K562 (cell line): Measurements from ENCODE around the gene AACS. TPM values are rescaled to one million over a fixed set of nuclear protein-coding genes. Genes with fewer than 3 reads are reported as not detected.

Experiments
- ATAC-seq: fragments of 200-7000 bp; cut with Tn5 transposase; 3 replicates; pipeline ENCODE4 v1.9.1; 2020; ENCODE audit warnings: moderate library complexity
- BruUV-seq: library from RNA; stranded (reverse); fragments of 400-500 nt; replicated peaks from 2 replicates; lab custom pipeline; 2021; lab: Mats Ljungman, UMichigan
- CTCF ChIA-PET: fragments of 300-600 bp; formaldehyde crosslinking; extraction: SDS; loops from one replicate; lab custom pipeline; 2021; ENCODE audit warnings: low intra/inter-chr PET ratio; lab: Yijun Ruan, JAX
- POLR2A ChIA-PET: fragments of 300-600, 350-650 bp; sonication (Branson Sonifier 250); formaldehyde crosslinking; extraction: SDS; loops from one replicate; lab custom pipeline; 2021; ENCODE audit warnings: antibody characterized with exemption, inconsistent platforms; lab: Yijun Ruan, JAX
- DNase-seq, 4 experiments: peaks; one replicate each; pipeline versions ENCODE4 v3.0.0 to v3.0.0-alpha.2; 2011 to 2018; ENCODE audit warnings: low spot score in 3 of 4, mixed read lengths in 3 of 4; ENCODE audit errors: extremely low read depth in 1 of 4
- FAIRE-seq: peaks from 2 replicates; lab custom pipeline; 2011; peaks lifted over from hg19 to GRCh38; lab: Jason Lieb, UNC
- H2AFZ ChIP-seq: 2 replicates; pipeline ENCODE4 v1.6.0; 2011; ENCODE audit warnings: low read depth, low read length, control low read depth, inconsistent platforms
- H3K27ac ChIP-seq: fragments of 200-600 bp; 3 replicates; pipeline ENCODE4 v1.8.0; 2011; ENCODE audit warnings: low read depth, mild to moderate bottlenecking, control low read depth, inconsistent platforms, low read length, moderate library complexity, mixed read lengths; ENCODE audit errors: extremely low read depth
- H3K27me3 ChIP-seq, 2 experiments: fragments of 300-600 bp in 1 of 2; 2 replicates in 1 of 2; 3 replicates in 1 of 2; pipeline versions ENCODE4 v1.6.0 to v1.8.0; 2011; ENCODE audit warnings: inconsistent platforms in 2 of 2, low read length in 2 of 2, mild to moderate bottlenecking in 1 of 2, mixed read lengths in 1 of 2, moderate library complexity in 1 of 2; ENCODE audit not compliant: control insufficient read depth in 2 of 2, insufficient read depth in 2 of 2
- H3K36me3 ChIP-seq: fragments of 300-600 bp; 3 replicates; pipeline ENCODE4 v1.8.0; 2011; ENCODE audit warnings: mild to moderate bottlenecking, low read length, inconsistent platforms; ENCODE audit not compliant: control insufficient read depth, insufficient read depth
- H3K4me1 ChIP-seq, 2 experiments: fragments of 200-600 bp in 1 of 2; replicated peaks in 1 of 2; 2 replicates in 1 of 2; 3 replicates in 1 of 2; pipeline versions ENCODE4 v1.5.1 to v1.8.0; 2011; ENCODE audit warnings: inconsistent platforms in 2 of 2, low read length in 2 of 2, mild to moderate bottlenecking in 1 of 2, mixed read lengths in 1 of 2, moderate library complexity in 1 of 2; ENCODE audit not compliant: control insufficient read depth in 2 of 2, insufficient read depth in 2 of 2
- H3K4me2 ChIP-seq: 2 replicates; pipeline ENCODE4 v1.6.1; 2011; ENCODE audit warnings: low read length, control low read depth, inconsistent platforms, mixed read lengths; ENCODE audit not compliant: insufficient read depth
- H3K4me3 ChIP-seq: fragments of 200-600 bp; sonication (generic), shearing (Covaris generic); 2 replicates; pipeline ENCODE4 v1.5.1; 2016; ENCODE audit warnings: control low read depth, inconsistent platforms
- H3K79me2 ChIP-seq: fragments of 200-600 bp; 3 replicates; pipeline ENCODE4 v1.8.0; 2011; ENCODE audit warnings: low read length, inconsistent platforms; ENCODE audit not compliant: control insufficient read depth, insufficient read depth
- H3K9ac ChIP-seq, 2 experiments: 2 replicates each; pipeline versions ENCODE4 v1.6.0 to v1.6.1; 2011; ENCODE audit warnings: low read depth in 2 of 2, low read length in 2 of 2, control low read depth in 1 of 2, inconsistent platforms in 1 of 2, mild to moderate bottlenecking in 1 of 2, mixed read lengths in 1 of 2; ENCODE audit not compliant: insufficient read depth in 1 of 2
- H3K9me1 ChIP-seq: one replicate; pipeline ENCODE4 v1.6.0; 2011; ENCODE audit warnings: inconsistent platforms, mild to moderate bottlenecking, low read length, moderate library complexity; ENCODE audit not compliant: control insufficient read depth, insufficient read depth
- H3K9me3 ChIP-seq: replicated peaks from 2 replicates; pipeline ENCODE4 v1.5.1; 2011; ENCODE audit warnings: low read depth, low read length, inconsistent platforms; ENCODE audit not compliant: control insufficient read depth, insufficient read depth
- H4K20me1 ChIP-seq: replicated peaks from 2 replicates; pipeline ENCODE4 v1.6.1; 2011; ENCODE audit warnings: low read length, inconsistent platforms, mixed read lengths; ENCODE audit not compliant: control insufficient read depth, insufficient read depth
- KDM2B ChIP-seq: fragments of 250-450 bp; sonication (Bioruptor Pico); IDR thresholded peaks from 2 replicates; pipeline ENCODE4 v1.8.0; 2021; ENCODE audit warnings: mild to moderate bottlenecking, moderate library complexity
- OTX1 ChIP-seq: fragments of 450-650 bp; formaldehyde crosslinking; IDR thresholded peaks from 2 replicates; pipeline ENCODE4 v1.4.0; 2022; ENCODE audit warnings: mild to moderate bottlenecking
- RAD51 ChIP-seq: fragments of 450-650 bp; IDR thresholded peaks from 2 replicates; pipeline ENCODE4 v1.7.1; 2016; ENCODE audit warnings: low read depth, mild to moderate bottlenecking, borderline replicate concordance
- RBM22 ChIP-seq: fragments of 200-400 bp; formaldehyde crosslinking; IDR thresholded peaks from 2 replicates; pipeline ENCODE4 v1.6.1; 2018; ENCODE audit warnings: low read length, low read depth; ENCODE audit not compliant: poor library complexity, severe bottlenecking
- RCOR1 ChIP-seq, 2 experiments: IDR thresholded peaks; 2 replicates each; pipeline ENCODE4 v1.6.1; 2012; ENCODE audit warnings: low read depth in 2 of 2, low read length in 2 of 2, borderline replicate concordance in 1 of 2, improper control_type of control experiment in 1 of 2
- SNIP1 ChIP-seq: fragments of 450-650 bp; IDR thresholded peaks from 2 replicates; pipeline ENCODE4 v1.7.1; 2017; ENCODE audit warnings: low read depth, mild to moderate bottlenecking
- TCF7L2 ChIP-seq: fragments of 150-350 bp; IDR thresholded peaks from 2 replicates; pipeline ENCODE4 v1.6.1; 2016; ENCODE audit warnings: low read depth, mild to moderate bottlenecking, low read length, moderate library complexity
- ZFPM2 ChIP-seq: fragments of 250-450 bp; sonication (Bioruptor Pico); IDR thresholded peaks from 2 replicates; pipeline ENCODE4 v1.5.1; 2022; ENCODE audit warnings: mild to moderate bottlenecking
- ZKSCAN1 ChIP-seq: fragments of 150-350 bp; IDR thresholded peaks from 2 replicates; pipeline ENCODE4 v1.6.1; 2016; ENCODE audit warnings: low read depth, low read length
- ZNF124 ChIP-seq: sonication (generic); formaldehyde crosslinking; IDR thresholded peaks from 2 replicates; pipeline ENCODE4 v1.8.1; 2022; ENCODE audit warnings: missing genetic modification reagents
- ZNF134 ChIP-seq: fragments of 250-450 bp; sonication (Bioruptor Pico); conservative IDR thresholded peaks from 2 replicates; pipeline ENCODE4 v1.4.0; 2020
- ZNF551 ChIP-seq: fragments of 250-450 bp; sonication (Bioruptor Pico); IDR thresholded peaks from 2 replicates; pipeline ENCODE4 v1.5.0; 2021; ENCODE audit warnings: mild to moderate bottlenecking, moderate library complexity
- ZNF655 ChIP-seq: fragments of 250-450 bp; sonication (Bioruptor Pico); IDR thresholded peaks from 2 replicates; pipeline ENCODE4 v1.5.0; 2021
- ZNF707 ChIP-seq: fragments of 250-450 bp; sonication (Bioruptor Pico); conservative IDR thresholded peaks from 2 replicates; pipeline ENCODE4 v1.8.0; 2022; ENCODE audit warnings: inconsistent platforms, mild to moderate bottlenecking, moderate library complexity
- WGBS: fragments of 100-300 bp; shearing (Covaris generic); methylation state at CpG from one replicate; pipeline ENCODE4 v1.1.6; 2016; ENCODE audit warnings: low coverage, mixed read lengths; ENCODE audit not compliant: insufficient coverage; ENCODE audit errors: missing lambda C conversion rate; 5-methylcytosine and 5-hydroxymethylcytosine counted together
- in situ Hi-C: fragments of 300-500 bp; cut with MboI; formaldehyde crosslinking; loops from 4 replicates; pipeline ENCODE4 v1.15.0; 2018; ENCODE audit warnings: inconsistent platforms, mixed read lengths
- intact Hi-C: fragments of 100-400 bp; cut with micrococcal nuclease; formaldehyde crosslinking; loops from 2 replicates; pipeline ENCODE4 v1.14.2; 2022
- polyA plus RNA-seq, 8 experiments: library from polyadenylated mRNA; depleted of rRNA in 4 of 8; stranded (reverse) in 5 of 8; unstranded in 3 of 8; fragments of >200 nt; fragmentation: Nextera tagmentation in 2 of 8; fragmentation: Illumina TruSeq in 1 of 8; extraction: Ambion mirVana in 2 of 8; extraction: Trizol in 1 of 8; gene quantifications; 2 replicates each; pipeline versions ENCODE4 v1.2.1 to v1.2.3, GENCODE V29; 2011 to 2014; ENCODE audit warnings: inconsistent platforms in 1 of 8, missing spikeins in 1 of 8
- total RNA-seq, 7 experiments: library from RNA; depleted of rRNA in 6 of 7; stranded (reverse); fragments of >200 nt in 6 of 7; fragmentation: Illumina TruSeq in 2 of 7; extraction: Trizol in 2 of 7; gene quantifications; 2 replicates each; pipeline versions ENCODE4 v1.2.1 to v1.2.3, GENCODE V29; 2011 to 2021; ENCODE audit warnings: low replicate concordance in 1 of 7
- TF ChIP-seq, protein P1 (sequence below): sonication (generic); formaldehyde crosslinking; IDR thresholded peaks from 2 replicates; pipeline ENCODE4 v1.5.0; 2020; ENCODE audit warnings: missing genetic modification reagents
- TF ChIP-seq, protein P2 (sequence below): sonication (generic); formaldehyde crosslinking; IDR thresholded peaks from 2 replicates; pipeline ENCODE4 v1.9.0; 2022; ENCODE audit warnings: mild to moderate bottlenecking, missing genetic modification reagents
- TF ChIP-seq, protein P3 (sequence below): fragments of 200-400 bp; formaldehyde crosslinking; IDR thresholded peaks from 2 replicates; pipeline ENCODE4 v1.6.1; 2017; ENCODE audit warnings: mild to moderate bottlenecking, low read depth, low read length, moderate library complexity

AACS gene
- total and polyA plus RNA-seq, 9 of the 15 experiments (the other 6 are each of a cell fraction or from before 2014, with no cell fraction given), result 2.4 to 13.0 (median 6.0) TPM

GRCh38 chr12:125175576-125175975, 110.3 kb downstream of the AACS start (continued):
- TF ChIP-seq ZNF655 (CRISPR knock-in tag) (no peak), ZNF134 (no peak)

GRCh38 chr12:125178222-125178621, 113.0 kb downstream of the AACS start:
- no peaks in the 10 kb centered on the region for H3K79me2 ChIP-seq
- H2AFZ ChIP-seq, result no peak overlapping the region
- H4K20me1 ChIP-seq, result no peaks in the 10 kb centered on the region; the same call in 1 of the 2 replicates
- no peaks in the 10 kb centered on the region for H3K36me3 ChIP-seq
- in situ Hi-C loops (no loop called here), intact Hi-C loops (no loop called here)
- BruUV-seq, result no TSS peak
- CTCF ChIA-PET, result no interaction called here
- peaks cover 0 to 22% of the 10 kb centered on the region in 2 experiments; a peak in 2 of 5 replicates for H3K27me3 ChIP-seq
- ATAC-seq, result peak; percentile 87
- H3K9ac ChIP-seq, result no peak overlapping the region
- H3K4me3 ChIP-seq, result no peak overlapping the region
- POLR2A ChIA-PET, result interaction anchor here (0.9 kb wide), 1 partner anchor 17 kb away, joined by 3 read pairs; no protein-coding TSS in a partner anchor
- no peak for DNase-seq
- H3K9me1 ChIP-seq, result no peaks in the 10 kb centered on the region
- H3K4me1 ChIP-seq, result peaks cover 0 to 2% of the 10 kb centered on the region in 2 experiments; a peak in 3 of 5 replicates
- 0% methylated on average over 2 of the region's 2 CpGs for WGBS
- peak; percentile 61 for FAIRE-seq
- H3K9me3 ChIP-seq, result no peaks in the 10 kb centered on the region
- H3K4me2 ChIP-seq, result no peak overlapping the region
- no peak overlapping the region for H3K27ac ChIP-seq
- TF ChIP-seq OTX1 (no peak), TCF7L2 (no peak), ZNF707 (no peak), RAD51 (peak; percentile 70; the same call in 1 of the 2 replicates), ZNF551 (CRISPR knock-in tag) (no peak), ZKSCAN1 (no peak), SNIP1 (no peak), RBM22 (no peak), ZFPM2 (CRISPR knock-in tag) (no peak), RCOR1 (IDR thresholded peaks at IDR 0.05; ENCODE audit: borderline replicate concordance in 1 of 2, low read depth in 2 of 2, low read length in 2 of 2) (peak in 1 of 2 experiments; percentile 5; a peak in 1 of 4 replicates), KDM2B (CRISPR knock-in tag) (no peak), ZNF124 (no peak)
- TF ChIP-seq, protein P1, sequence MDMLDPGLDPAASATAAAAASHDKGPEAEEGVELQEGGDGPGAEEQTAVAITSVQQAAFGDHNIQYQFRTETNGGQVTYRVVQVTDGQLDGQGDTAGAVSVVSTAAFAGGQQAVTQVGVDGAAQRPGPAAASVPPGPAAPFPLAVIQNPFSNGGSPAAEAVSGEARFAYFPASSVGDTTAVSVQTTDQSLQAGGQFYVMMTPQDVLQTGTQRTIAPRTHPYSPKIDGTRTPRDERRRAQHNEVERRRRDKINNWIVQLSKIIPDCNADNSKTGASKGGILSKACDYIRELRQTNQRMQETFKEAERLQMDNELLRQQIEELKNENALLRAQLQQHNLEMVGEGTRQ (CRISPR knock-in tag), result peak; percentile 85
- TF ChIP-seq, protein P2, sequence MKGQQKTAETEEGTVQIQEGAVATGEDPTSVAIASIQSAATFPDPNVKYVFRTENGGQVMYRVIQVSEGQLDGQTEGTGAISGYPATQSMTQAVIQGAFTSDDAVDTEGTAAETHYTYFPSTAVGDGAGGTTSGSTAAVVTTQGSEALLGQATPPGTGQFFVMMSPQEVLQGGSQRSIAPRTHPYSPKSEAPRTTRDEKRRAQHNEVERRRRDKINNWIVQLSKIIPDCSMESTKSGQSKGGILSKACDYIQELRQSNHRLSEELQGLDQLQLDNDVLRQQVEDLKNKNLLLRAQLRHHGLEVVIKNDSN (CRISPR knock-in tag), result peak; percentile 76
- TF ChIP-seq, protein P3, sequence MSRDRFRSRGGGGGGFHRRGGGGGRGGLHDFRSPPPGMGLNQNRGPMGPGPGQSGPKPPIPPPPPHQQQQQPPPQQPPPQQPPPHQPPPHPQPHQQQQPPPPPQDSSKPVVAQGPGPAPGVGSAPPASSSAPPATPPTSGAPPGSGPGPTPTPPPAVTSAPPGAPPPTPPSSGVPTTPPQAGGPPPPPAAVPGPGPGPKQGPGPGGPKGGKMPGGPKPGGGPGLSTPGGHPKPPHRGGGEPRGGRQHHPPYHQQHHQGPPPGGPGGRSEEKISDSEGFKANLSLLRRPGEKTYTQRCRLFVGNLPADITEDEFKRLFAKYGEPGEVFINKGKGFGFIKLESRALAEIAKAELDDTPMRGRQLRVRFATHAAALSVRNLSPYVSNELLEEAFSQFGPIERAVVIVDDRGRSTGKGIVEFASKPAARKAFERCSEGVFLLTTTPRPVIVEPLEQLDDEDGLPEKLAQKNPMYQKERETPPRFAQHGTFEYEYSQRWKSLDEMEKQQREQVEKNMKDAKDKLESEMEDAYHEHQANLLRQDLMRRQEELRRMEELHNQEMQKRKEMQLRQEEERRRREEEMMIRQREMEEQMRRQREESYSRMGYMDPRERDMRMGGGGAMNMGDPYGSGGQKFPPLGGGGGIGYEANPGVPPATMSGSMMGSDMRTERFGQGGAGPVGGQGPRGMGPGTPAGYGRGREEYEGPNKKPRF, result no peak
